ENCODE data around the gene KCNN1. TPM values are rescaled to one million over a fixed set of nuclear protein-coding genes. Genes with fewer than 3 reads are reported as not detected.

The KCNN1 gene
- total and polyA plus RNA-seq, 2 of the 13 experiments (the other 11 are each of a cell fraction or from before 2014, with no cell fraction given) = 0.04 TPM; not detected in 1

- TF ChIP-seq, protein P1, sequence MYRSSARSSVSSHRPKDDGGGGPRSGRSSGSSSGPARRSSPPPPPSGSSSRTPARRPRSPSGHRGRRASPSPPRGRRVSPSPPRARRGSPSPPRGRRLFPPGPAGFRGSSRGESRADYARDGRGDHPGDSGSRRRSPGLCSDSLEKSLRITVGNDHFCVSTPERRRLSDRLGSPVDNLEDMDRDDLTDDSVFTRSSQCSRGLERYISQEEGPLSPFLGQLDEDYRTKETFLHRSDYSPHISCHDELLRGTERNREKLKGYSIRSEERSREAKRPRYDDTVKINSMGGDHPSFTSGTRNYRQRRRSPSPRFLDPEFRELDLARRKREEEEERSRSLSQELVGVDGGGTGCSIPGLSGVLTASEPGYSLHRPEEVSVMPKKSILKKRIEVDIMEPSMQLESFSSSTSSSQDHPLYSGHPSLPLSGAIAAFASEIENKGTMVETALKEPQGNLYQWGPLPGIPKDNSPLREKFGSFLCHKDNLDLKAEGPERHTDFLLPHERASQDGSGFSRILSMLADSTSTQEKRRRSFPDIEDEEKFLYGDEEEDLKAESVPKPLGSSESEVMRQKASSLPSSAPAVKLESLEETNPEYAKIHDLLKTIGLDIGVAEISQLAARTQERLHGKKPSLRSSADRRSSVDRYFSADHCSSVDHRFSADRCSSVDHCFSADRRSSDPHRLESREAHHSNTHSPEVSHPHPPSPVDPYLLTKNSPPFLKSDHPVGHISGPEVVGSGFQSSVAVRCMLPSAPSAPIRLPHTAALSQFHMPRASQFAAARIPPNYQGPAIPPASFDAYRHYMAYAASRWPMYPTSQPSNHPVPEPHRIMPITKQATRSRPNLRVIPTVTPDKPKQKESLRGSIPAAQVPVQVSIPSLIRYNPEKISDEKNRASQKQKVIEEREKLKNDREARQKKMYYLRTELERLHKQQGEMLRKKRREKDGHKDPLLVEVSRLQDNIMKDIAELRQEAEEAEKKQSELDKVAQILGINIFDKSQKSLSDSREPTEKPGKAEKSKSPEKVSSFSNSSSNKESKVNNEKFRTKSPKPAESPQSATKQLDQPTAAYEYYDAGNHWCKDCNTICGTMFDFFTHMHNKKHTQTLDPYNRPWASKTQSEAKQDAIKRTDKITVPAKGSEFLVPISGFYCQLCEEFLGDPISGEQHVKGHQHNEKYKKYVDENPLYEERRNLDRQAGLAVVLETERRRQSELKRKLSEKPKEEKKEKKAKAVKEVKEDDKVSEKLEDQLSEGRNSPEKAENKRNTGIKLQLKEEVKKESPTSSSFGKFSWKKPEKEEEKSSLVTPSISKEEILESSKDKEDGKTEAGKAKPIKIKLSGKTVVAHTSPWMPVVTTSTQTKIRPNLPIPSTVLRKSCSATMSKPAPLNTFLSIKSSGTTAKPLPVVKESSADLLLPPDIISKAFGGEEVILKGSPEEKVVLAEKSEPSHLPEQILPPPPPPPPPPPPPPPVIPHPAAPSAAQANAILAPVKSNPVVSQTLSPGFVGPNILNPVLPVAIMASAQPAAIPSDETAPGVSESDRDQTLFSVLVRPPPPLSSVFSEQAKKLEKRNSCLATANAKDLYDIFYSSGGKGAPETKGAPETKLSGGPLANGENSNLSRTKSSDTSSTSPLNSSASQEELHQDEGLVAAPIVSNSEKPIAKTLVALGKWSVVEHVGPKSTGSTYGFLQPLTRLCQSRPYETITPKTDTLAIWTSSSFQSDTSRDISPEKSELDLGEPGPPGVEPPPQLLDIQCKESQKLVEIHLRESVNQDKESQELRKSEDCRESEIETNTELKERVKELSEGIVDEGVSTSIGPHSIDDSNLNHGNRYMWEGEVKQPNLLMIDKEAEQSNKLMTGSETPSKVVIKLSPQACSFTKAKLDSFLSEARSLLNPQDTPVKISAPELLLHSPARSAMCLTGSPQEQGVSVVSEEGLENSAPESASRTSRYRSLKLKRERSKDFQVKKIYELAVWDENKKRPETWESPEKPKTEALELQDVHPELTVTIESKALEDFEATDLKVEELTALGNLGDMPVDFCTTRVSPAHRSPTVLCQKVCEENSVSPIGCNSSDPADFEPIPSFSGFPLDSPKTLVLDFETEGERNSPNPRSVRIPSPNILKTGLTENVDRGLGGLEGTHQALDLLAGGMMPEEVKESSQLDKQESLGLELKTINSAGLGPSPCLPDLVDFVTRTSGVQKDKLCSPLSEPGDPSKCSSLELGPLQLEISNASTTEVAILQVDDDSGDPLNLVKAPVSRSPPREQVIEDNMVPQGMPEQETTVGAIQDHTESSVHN (CRISPR knock-in tag; IDR thresholded peaks at IDR 0.05) = no peak
- no peak for TF ChIP-seq ZNF549 (CRISPR knock-in tag; IDR thresholded peaks at IDR 0.05)
- no peak for TF ChIP-seq ZNF10 (CRISPR knock-in tag; IDR thresholded peaks at IDR 0.05; ENCODE audit: borderline replicate concordance, low read depth)
- TF ChIP-seq, protein P2, sequence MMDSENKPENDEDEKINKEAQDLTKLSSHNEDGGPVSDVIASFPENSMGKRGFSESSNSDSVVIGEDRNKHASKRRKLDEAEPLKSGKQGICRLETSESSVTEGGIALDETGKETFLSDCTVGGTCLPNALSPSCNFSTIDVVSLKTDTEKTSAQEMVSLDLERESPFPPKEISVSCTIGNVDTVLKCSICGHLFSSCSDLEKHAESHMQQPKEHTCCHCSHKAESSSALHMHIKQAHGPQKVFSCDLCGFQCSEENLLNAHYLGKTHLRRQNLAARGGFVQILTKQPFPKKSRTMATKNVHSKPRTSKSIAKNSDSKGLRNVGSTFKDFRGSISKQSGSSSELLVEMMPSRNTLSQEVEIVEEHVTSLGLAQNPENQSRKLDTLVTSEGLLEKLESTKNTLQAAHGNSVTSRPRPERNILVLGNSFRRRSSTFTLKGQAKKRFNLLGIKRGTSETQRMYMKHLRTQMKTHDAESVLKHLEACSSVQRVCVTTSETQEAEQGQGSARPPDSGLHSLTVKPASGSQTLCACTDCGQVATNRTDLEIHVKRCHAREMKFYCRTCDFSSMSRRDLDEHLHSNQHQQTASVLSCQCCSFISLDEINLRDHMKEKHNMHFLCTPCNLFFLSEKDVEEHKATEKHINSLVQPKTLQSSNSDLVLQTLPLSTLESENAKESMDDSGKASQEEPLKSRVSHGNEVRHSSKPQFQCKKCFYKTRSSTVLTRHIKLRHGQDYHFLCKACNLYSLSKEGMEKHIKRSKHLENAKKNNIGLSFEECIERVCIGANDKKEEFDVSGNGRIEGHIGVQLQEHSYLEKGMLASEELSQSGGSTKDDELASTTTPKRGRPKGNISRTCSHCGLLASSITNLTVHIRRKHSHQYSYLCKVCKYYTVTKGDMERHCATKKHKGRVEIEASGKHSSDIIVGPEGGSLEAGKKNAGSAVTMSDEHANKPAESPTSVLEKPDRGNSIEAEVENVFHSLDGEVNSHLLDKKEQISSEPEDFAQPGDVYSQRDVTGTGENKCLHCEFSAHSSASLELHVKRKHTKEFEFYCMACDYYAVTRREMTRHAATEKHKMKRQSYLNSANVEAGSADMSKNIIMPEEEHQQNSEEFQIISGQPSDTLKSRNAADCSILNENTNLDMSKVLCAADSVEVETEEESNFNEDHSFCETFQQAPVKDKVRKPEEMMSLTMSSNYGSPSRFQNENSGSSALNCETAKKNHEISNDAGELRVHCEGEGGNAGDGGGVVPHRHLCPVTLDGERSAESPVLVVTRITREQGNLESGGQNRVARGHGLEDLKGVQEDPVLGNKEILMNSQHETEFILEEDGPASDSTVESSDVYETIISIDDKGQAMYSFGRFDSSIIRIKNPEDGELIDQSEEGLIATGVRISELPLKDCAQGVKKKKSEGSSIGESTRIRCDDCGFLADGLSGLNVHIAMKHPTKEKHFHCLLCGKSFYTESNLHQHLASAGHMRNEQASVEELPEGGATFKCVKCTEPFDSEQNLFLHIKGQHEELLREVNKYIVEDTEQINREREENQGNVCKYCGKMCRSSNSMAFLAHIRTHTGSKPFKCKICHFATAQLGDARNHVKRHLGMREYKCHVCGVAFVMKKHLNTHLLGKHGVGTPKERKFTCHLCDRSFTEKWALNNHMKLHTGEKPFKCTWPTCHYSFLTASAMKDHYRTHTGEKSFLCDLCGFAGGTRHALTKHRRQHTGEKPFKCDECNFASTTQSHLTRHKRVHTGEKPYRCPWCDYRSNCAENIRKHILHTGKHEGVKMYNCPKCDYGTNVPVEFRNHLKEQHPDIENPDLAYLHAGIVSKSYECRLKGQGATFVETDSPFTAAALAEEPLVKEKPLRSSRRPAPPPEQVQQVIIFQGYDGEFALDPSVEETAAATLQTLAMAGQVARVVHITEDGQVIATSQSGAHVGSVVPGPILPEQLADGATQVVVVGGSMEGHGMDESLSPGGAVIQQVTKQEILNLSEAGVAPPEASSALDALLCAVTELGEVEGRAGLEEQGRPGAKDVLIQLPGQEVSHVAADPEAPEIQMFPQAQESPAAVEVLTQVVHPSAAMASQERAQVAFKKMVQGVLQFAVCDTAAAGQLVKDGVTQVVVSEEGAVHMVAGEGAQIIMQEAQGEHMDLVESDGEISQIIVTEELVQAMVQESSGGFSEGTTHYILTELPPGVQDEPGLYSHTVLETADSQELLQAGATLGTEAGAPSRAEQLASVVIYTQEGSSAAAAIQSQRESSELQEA (CRISPR knock-in tag; IDR thresholded peaks at IDR 0.05; ENCODE audit: not compliant biosample characterization) = no peak
- TF ChIP-seq SP140L (CRISPR knock-in tag; IDR thresholded peaks at IDR 0.05; ENCODE audit: borderline replicate concordance) = no peak
- TF ChIP-seq NR2F1 (CRISPR knock-in tag; IDR thresholded peaks at IDR 0.05) = peak; percentile 88 to 96
- no peak for TF ChIP-seq ZNF557 (CRISPR knock-in tag; IDR thresholded peaks at IDR 0.05)
- no peak for TF ChIP-seq TOPORS (CRISPR knock-in tag; IDR thresholded peaks at IDR 0.05)
- TF ChIP-seq, protein P3, sequence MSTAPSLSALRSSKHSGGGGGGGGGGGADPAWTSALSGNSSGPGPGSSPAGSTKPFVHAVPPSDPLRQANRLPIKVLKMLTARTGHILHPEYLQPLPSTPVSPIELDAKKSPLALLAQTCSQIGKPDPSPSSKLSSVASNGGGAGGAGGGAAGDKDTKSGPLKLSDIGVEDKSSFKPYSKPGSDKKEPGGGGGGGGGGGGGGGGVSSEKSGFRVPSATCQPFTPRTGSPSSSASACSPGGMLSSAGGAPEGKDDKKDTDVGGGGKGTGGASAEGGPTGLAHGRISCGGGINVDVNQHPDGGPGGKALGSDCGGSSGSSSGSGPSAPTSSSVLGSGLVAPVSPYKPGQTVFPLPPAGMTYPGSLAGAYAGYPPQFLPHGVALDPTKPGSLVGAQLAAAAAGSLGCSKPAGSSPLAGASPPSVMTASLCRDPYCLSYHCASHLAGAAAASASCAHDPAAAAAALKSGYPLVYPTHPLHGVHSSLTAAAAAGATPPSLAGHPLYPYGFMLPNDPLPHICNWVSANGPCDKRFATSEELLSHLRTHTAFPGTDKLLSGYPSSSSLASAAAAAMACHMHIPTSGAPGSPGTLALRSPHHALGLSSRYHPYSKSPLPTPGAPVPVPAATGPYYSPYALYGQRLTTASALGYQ (CRISPR knock-in tag; IDR thresholded peaks at IDR 0.05) = no peak; the same call in 1 of the 2 replicates
These were observed 46.6 kb downstream of the KCNN1 start (continued) for GRCh38 chr19:18013210-18014111.
